GOT3 (cell line): ENCODE results near the gene KRT3.
"Not testable (repeated sequence)": the region's sequence is repeated elsewhere in the genome, so short reads cannot be mapped to it uniquely, and the experiment has no call there.

ENCODE experiments used
- DNase-seq: peaks from one replicate; lab custom pipeline; 2025; ENCODE audit warnings: mixed read lengths; lab: John Stamatoyannopoulos, UW

Gene KRT3

GRCh38 chr12:52760623-52761022 is 35.3 kb downstream of the KRT3 start:
- no peak for DNase-seq

- no peak for DNase-seq
Observed at GRCh38 chr12:52759695-52760094, 36.2 kb downstream of the KRT3 start.

- no peak for DNase-seq
Observed at GRCh38 chr12:52759218-52759617, 36.7 kb downstream of the KRT3 start.

GRCh38 chr12:52757449-52758176 is 38.3 kb downstream of the KRT3 start:
- DNase-seq, result no peak

- no peak for DNase-seq
Observed at GRCh38 chr12:52756281-52756960, 39.5 kb downstream of the KRT3 start.

GRCh38 chr12:52755533-52755932 is 40.4 kb downstream of the KRT3 start:
- no peak for DNase-seq

GRCh38 chr12:52754135-52754534 is 41.8 kb downstream of the KRT3 start:
- DNase-seq, result no peak

- no peak for DNase-seq
Observed at GRCh38 chr12:52753283-52753682, 42.6 kb downstream of the KRT3 start.

- no peak for DNase-seq
Observed at GRCh38 chr12:52752516-52752915, 43.4 kb downstream of the KRT3 start.

GRCh38 chr12:52751795-52752194 is 44.1 kb downstream of the KRT3 start:
- DNase-seq, result no peak

- not testable (repeated sequence) for DNase-seq
Observed at GRCh38 chr12:52750532-52750931, 45.4 kb downstream of the KRT3 start.

GRCh38 chr12:52749827-52750226 is 46.1 kb downstream of the KRT3 start:
- DNase-seq, result no peak

- no peak for DNase-seq
Observed at GRCh38 chr12:52748578-52748977, 47.3 kb downstream of the KRT3 start.

- DNase-seq, result no peak
Observed at GRCh38 chr12:52745554-52745953, 50.4 kb downstream of the KRT3 start.

GRCh38 chr12:52744493-52745156 is 51.3 kb downstream of the KRT3 start:
- DNase-seq, result no peak

- no peak for DNase-seq
Observed at GRCh38 chr12:52742822-52743457, 53.0 kb downstream of the KRT3 start.

GRCh38 chr12:52742196-52742580 is 53.7 kb downstream of the KRT3 start:
- DNase-seq, result no peak

- no peak for DNase-seq
Observed at GRCh38 chr12:52741375-52742195, 54.3 kb downstream of the KRT3 start.

- DNase-seq, result no peak
Observed at GRCh38 chr12:52740584-52740983, 55.3 kb downstream of the KRT3 start.

GRCh38 chr12:52739963-52740362 is 56.0 kb downstream of the KRT3 start:
- DNase-seq, result no peak
